Islet precursor cell (in vitro differentiated cells): ENCODE data around the gene ICAM5.
"Not testable (repeated sequence)": the region's sequence is repeated elsewhere in the genome, so short reads cannot be mapped to it uniquely, and the experiment has no call there.

Source experiments
- DNase-seq: peaks from one replicate; pipeline ENCODE4 v3.0.0-alpha.2; 2018

ICAM5 gene

DNA sequence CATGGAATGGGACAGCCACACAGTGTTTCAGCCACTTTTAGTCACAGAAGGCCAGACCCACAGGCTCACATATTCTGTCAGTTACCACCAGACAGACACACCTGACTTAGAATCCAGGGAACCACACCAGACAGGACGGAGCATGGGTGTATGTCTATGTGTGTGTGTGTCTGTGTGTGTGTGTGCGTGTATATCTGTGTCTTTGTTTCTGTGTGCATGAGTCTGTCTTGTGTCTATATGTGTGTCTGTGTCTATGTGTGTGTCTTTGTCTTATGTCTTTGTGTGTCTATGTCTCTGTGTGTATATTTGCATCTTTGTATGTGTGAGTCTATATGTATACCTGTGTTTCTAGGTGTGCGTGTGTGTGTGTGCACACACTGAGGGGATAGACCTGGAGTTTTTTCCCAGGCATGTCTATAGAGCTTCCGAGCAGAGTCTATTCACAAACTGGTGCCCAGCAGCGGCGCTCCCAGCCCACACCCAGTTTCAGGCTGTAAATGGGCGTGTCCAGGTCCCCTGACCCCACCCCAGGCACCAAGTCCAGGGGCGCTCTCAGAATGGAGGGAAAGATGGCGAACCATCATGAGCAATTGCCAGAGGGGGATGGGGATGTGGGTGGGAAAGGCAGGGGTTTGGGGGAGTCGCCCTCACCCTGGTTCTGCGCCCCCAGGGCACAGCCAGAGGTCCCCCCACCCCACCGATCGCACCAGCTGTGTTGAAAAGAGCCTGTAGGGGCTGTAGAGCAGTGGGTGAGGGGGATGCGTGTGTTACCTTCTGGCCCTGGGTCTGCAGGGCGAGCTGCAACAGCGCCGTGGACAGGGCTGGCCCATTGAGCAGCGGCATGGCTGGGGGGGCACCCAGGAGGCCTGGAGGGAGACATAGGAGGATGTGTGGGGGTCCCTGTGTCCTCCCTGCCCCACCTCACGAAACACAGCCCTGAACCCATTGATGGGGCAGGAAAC, 32.4 kb downstream of the ICAM5 start:
- DNase-seq, result no peak

DNA sequence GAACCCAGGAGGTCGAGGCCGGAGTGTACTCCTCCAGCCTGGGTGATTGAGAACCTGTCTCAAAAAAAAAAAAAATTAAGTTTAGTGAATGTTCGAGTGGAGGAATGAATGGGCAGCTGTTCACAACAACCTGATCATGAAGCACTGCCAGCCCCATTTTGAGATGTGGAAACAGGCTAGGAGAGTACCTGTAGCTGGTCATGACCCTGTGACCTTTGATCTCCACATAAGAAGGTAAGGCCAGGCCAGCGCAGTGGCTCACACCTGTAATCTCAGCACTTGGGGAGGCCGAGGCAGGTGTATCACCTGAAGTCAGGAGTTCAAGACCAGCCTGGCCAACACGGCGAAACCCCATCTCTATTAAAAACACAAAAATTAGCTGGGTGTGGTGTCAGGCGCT, 36.0 kb downstream of the ICAM5 start:
- no peak for DNase-seq

DNA sequence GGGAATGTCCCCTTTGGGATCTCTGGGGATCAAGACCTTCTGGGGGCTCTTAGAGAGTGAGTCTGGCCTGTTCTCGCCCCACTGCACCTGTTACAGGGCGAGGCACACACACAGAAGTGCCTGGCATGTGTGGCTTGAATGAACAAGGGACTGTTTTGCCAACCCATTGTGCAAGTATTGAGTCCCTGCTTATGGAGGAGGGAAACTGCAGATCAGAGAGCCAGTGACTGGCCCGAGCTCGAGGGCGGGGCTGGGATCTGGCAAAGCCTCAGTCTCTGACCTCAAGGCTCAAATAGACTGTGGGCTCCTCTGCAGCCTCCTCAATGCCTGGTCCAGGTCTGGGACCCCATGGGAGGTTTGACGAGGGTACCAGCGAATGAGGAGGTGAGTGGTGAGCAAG, 38.0 kb downstream of the ICAM5 start:
- DNase-seq, result no peak

DNA sequence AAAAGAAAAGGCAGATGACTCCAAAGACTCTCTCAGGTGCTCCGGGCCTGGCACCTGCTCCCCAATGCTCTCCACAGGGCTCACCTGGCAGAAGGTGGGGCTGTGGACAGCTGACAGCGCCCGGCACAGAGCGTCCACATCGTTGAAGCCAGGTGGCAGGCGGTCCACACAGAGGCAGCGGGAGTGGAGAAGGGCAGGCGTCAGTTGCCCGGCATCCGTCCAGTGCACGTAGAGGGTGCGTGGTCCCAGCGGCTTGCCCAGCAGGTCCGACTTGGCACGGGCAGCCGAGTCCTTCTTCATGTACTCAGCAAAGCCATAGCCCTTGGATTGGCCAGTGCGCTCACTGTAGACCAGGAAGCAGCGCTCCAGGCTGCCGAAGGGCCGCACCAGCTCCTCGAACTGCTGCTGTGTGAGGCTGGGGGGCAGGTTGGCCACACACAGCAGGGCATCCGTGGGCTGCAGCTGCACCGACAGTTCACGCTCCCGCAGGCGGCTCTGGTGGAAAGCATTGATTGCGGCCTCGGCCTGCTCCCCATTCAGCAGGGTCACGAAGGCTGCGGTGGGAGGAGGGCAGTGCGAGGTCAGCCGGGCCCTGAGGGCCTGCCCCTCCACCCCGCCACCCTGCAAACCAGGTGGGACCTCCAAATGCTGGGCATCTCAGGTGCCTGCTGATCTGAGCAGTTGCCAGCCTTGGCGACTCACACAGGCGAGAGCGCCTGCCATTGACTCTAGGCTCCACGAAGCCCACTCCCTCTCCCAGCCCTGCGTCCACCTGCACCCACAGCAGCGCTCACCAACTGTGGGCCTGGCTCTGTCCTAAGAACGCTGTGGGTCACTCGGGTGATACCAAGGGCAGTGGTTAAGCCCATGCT, 39.0 kb downstream of the ICAM5 start:
- DNase-seq, result no peak

DNA sequence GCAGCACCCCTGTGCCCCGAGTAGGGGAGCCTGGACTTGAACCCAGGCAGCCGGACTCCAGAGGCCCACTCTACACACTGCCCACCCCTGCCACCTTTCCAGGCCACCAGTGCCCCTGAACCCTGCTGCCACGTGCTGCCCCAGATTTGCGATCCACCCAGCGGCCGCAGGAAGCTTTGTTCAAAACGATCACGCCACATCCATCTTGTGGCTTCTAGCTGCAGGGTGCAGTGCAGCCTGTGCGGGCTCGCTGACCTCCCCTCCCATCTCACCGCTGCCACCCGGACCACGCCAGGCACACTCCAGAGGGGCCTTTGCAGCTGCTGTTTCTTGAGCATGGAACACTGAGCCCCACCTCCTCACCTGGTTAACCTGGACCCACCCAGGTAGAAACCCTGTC, 39.8 kb downstream of the ICAM5 start:
- DNase-seq, result no peak

DNA sequence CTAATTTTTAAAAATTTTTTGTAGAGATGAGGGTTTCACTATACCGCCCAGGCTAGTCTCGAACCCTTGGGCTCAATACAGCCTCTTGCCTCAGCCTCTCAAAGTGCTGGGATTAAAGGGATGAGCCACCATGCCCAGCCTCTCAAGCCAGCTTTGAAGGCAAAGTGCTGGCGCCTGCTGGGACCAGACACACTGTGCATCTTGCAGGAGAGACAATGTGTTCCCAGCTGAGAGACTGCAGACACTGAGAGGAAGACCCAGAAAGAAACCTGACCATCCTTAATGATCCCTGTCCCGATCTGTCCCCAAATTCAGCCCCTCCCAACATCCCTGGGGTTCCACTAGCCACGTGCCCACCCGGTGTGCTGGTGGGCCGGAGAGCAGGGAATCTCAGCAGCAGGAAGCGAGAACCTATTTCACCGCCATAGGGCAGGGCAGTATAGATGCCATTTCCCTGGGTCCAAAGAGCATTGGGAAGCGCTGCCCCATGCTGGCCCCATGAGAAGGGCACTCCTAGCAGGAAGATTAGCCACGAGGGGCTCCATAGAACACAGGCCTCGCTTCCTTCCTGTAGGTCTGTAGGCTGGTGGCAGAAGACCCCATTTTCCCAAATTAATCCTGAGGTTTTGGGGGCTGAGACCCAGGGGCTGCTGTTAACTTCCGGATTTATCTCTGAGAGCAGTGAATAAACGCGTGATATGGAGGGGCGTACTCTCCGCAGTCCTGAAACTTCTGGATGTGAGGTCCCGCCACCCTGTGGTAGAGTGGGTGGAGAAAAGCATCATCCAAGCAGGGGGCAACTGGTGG, 42.6 kb downstream of the ICAM5 start:
- DNase-seq, result no peak

DNA sequence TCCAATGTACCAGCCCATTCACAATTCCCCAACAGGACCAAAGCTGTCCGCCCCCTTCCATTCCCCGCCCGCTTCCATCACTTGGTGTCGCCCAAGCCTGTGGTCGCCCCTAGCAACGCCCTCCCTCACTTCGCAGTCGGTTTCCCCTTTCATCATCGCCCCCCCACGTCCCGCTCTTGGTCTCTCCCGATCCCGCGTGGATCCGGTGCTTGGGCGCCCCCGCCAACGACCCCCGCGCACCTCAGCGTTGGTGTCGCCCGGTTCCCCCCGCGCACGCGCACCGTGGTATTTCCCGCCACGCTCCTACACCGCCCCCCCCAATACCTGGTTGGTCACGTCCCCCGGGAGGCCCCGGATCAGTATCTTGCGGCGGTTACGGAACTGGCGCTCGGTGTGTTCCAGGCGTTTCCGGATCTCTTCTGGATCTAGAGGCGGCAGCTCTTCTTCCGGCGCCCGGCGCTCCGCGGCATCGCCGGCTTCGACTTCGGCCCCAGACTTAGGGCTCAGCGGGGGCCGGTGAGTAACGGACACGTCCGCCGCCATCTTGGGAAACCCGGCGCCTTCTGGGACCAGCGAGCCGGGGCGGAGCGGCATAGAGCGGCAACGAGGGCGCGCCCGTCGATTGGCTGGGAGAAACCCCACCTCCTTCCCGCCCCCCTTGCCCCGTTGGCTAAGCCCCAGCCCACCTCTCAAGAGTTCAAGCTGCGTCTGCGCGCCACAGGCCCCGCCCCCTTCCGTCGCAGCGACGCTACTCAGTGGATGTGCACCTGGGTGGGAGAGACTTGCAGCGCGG, 43.4 kb downstream of the ICAM5 start, which contains the start of gene RAVER1:
RAVER1 (minus strand) TSS at position 565 of the 793 bp plus-strand sequence; CDS start at position 543, 22 bp downstream.
- DNase-seq, result peak; percentile 98

DNA sequence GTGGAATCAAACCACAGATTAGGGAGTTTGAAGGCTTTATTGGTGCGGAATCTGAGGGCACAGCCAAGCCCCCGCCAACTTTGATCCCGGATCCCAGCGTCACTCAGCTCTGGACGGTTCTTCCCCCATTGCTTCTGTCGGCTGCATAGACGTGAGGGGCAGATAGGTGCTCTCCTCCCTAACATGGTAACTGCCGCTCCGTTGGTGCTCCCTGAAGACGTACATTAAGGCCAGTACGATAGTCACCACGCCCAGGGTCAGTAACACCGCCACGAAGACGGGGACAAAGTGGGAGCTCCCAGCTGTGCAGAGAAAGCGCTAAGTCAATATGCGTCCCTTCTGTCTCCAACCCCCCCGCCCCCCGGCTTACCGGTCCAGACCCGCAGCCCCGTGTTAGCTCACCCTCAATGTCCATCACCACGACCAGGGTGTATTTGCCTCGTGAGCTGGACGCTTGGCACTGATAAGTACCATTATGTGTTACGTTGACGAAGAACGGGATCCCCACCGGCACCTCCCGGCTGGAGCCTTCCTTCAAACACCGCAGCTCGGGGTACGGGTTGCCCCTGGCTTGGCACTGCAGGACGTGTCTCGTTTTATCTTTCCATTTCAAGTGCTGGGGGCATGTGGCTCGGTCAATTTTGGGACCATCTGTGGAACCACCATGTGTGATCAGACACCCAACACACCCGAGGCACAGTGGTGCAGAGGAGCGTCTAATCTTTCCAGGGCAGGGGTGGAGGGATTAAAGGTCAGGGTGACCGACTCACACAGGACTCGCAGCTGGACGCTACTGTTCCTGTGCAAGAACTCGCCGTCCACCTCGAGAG, 44.2 kb downstream of the ICAM5 start:
- no peak for DNase-seq

DNA sequence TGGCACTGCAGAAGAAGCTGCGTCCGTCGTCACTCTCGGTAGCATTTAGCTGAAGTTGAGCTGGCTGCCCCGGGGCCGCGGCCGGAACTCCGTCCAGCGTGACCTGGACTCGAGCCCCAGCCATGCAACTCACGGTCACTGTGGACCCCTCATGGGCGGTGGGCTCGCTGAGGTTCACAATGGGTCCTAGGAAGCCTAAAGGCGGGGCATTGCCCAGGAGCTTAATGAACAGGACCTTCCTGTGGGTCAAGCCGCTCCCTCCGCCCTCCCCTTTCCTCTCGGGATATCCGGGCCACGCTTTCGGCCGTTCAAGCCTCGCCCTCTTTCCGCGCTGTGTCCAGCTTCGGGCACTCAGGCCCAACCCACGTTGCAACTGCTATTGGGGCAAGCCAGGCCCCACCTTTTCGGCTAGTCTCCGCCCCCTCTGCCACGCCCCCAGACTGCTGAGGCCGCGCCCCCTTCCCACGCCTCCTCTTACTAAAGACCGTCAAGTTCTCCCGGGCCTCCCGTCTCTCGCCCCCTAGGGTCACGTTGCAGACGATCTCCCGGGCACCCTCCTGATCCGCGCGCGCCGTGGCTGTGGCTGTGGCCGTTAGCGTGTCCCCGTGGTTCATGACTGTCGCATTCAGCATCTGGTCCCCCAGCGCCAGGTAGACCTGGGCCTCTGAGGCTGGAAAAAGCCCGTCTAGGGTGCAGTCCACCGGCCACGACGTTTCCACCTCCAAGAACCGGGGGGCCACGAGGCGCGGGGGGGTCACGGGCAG, 45.0 kb downstream of the ICAM5 start:
- DNase-seq, result peak; percentile 99

DNA sequence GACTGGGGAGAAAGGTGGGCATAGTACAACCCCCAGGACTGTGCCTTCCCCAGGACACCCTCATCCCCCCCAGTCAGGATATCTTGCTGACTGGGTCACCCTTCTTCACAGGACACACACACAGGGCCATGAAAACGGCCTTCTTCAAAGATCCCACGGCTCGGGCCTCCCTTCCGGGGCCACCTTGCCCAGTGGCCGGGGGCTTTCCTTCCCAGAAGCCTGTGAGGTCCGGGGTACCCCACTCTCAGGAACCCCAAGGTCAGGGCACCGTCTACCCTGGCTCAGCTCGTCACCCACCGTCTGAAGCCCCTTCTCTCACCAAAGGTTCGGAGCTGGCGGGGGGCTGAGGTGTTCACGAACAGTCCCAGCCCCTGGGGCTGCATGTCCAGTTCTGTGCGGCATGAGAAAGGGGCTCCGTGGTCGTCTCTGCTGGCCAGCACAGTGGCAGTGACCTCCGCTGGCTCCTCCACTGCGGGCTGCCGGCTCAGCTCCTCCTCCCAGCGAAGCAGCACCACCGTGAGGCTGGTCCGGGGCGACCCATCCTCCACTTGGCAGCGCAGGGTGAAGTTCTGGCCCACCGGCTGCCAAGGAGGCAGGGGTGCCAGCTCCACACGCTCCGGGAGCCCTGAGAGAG, 45.7 kb downstream of the ICAM5 start:
- no peak for DNase-seq

DNA sequence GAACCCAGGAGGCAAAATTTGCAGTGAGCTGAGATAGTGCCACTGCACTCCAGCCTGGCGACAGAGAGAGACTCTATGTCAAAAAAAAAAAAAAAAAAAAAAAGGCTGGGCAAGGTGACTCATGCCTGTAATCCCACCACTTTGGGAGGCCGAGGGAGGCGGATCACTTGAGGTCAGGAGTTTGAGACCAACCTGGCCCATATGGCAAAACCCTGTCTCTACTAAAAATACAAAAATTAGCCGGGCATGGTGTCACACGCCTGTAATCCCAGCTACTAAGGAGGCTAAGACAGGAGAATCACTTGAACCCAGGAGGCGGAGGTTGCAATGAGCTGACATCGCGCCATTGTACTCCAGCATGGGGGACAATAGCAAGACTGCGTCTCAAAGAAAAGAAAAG, 47.0 kb downstream of the ICAM5 start:
- not testable (repeated sequence) for DNase-seq

DNA sequence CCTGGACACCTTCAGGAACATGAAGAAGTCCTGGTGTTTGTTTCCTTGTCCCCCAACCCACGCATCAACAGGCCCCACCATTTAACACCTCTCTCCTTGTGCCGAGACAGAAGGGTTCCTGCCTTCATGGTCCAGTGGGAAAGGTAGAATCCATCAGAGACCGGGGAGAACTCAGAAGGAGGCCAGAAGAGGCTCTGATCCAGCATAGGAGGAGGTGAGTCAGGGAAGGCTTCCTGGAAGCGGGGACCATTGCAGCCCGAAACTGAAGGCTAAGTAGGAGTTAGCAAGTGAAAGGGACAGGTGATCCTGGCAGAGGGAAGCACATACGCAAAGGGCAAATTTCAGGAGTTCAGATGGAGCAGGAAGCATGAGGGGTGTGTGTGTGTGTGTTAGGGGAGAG, 49.2 kb downstream of the ICAM5 start:
- no peak for DNase-seq

DNA sequence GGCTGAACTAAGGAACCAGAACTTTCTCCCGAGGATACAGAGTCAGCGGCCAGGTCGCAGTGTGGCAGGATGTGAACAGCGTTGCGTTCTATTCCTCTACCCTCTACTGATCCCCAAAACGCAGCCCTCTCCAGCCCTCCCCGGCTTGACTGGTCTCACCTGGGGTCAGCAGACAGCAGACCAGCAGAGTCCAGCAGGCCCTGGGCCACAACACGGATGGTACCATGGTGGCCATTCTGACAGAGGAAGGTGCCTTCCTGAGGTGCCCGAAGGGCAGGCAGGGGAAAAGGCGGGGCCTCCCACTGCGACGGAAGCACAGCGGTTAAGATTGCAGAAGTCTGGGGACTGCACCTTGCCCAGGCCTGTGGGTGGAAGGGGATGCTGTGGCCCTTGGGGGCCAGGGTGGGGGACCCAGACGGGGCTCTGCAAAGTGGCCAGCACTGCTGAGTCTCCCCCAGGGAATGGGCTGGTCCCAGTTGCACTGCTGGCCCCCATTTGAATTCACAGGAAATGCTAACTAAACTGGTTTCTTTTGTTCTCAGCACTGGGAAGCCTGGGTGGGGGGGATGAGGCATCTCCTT, 49.7 kb downstream of the ICAM5 start, which contains the start of gene ICAM3:
ICAM3 (minus strand) TSS at position 245 of the 581 bp plus-strand sequence; CDS start at position 235, 10 bp downstream.
- no peak for DNase-seq

DNA sequence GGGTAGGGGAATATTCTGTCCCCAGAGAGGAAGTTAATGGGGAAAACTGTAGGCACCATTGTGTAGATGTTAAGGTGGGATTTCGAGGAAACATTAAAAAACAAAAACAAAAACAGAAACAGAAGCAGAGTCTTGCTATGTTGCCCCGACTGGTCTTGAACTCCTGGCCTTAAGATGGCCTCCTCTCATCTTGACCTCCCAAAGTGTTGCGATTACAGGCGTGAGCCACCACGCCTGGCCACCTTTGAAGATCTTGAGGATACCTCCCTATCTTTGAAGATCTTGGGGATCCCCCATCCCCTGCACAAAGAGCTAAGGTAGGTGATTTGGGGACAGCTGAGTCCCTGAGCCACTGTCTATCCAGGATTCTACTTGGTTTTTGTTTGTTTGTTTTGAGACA, 50.2 kb downstream of the ICAM5 start:
- DNase-seq, result no peak

DNA sequence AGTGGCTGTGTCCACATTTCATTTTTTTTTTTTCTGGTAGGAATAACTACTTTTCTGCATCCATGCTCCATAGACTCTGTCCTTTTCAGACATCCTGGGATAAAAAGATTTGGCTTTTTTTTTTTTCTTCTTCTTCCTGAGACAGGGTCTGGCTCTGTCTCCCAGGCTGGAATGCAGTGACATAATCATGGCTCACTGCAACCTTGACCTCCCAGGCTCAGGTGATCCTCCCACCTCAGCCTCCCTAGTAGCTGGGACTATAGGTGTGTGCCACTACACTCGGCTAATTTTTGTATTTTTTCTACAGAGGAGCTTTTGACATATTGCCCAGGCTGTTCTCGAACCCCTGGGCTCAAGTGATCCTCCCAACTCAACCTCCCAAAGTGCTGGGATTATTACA, 53.7 kb downstream of the ICAM5 start:
- DNase-seq, result no peak

DNA sequence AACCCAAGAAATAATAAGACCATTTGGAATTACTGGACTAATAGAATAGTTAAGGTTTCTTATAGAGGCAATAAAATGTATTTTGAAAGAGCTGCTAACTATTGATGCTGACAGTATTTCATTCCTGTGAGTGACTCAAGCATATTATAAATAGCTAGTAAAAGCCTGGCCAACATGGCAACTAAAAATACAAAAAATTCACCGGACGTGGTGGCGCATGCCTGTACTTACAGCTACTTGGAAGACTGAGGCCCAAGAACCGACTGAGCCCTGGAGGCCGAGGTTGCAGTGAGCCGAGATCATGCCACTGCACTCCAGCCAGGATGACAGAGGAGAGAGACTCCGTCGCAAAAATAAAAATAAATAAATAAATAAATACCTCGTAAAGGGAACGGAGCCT, 55.0 kb downstream of the ICAM5 start:
- no peak for DNase-seq
